Parathyroid adenoma (tissue), 2 donors: Measurements from ENCODE around the gene ZNF277.
A peak's percentile ranks its signal among the peaks of the same experiment; 100 is the strongest.
"Not testable (repeated sequence)": the region's sequence is repeated elsewhere in the genome, so short reads cannot be mapped to it uniquely, and the experiment has no call there.

ENCODE experiments used
- H2AFZ ChIP-seq: fragments of 300-600 bp; sonication (generic); one replicate; pipeline ENCODE4 v1.7.0; 2017; ENCODE audit warnings: antibody characterized with exemption, mild to moderate bottlenecking
- H3K27ac ChIP-seq: fragments of 300-600 bp; sonication (generic); one replicate; pipeline ENCODE4 v1.7.0; 2017
- H3K27me3 ChIP-seq: fragments of 300-600 bp; sonication (generic); one replicate; pipeline ENCODE4 v1.7.0; 2017; ENCODE audit warnings: low read length; ENCODE audit not compliant: control insufficient read depth, insufficient read depth
- H3K36me3 ChIP-seq: fragments of 300-600 bp; sonication (generic); one replicate; pipeline ENCODE4 v1.7.0; 2017; ENCODE audit warnings: low read length; ENCODE audit not compliant: control insufficient read depth, insufficient read depth
- H3K4me1 ChIP-seq: fragments of 300-600 bp; sonication (generic); one replicate; pipeline ENCODE4 v1.7.0; 2017; ENCODE audit warnings: control low read depth
- H3K4me2 ChIP-seq: fragments of 300-600 bp; sonication (generic); one replicate; pipeline ENCODE4 v1.7.0; 2017; ENCODE audit warnings: low read length
- H3K4me3 ChIP-seq: fragments of 300-600 bp; sonication (generic); one replicate; pipeline ENCODE4 v1.7.0; 2017; ENCODE audit warnings: low read depth, low read length
- H3K79me2 ChIP-seq: fragments of 300-600 bp; sonication (generic); one replicate; pipeline ENCODE4 v1.7.0; 2017; ENCODE audit warnings: control low read depth
- H3K9ac ChIP-seq: fragments of 300-600 bp; sonication (generic); one replicate; pipeline ENCODE4 v1.7.0; 2017; ENCODE audit warnings: mild to moderate bottlenecking
- H3K9me3 ChIP-seq: fragments of 300-600 bp; sonication (generic); one replicate; pipeline ENCODE4 v1.7.0; 2017; ENCODE audit warnings: low read length; ENCODE audit not compliant: control insufficient read depth
- CTCF ChIP-seq: fragments of 300-600 bp; sonication (generic); IDR thresholded peaks from one replicate; pipeline ENCODE4 v1.7.0; 2017; ENCODE audit warnings: antibody characterized with exemption, mild to moderate bottlenecking
- donor health status: primary hyperparathyroidism.

ZNF277 gene

DNA sequence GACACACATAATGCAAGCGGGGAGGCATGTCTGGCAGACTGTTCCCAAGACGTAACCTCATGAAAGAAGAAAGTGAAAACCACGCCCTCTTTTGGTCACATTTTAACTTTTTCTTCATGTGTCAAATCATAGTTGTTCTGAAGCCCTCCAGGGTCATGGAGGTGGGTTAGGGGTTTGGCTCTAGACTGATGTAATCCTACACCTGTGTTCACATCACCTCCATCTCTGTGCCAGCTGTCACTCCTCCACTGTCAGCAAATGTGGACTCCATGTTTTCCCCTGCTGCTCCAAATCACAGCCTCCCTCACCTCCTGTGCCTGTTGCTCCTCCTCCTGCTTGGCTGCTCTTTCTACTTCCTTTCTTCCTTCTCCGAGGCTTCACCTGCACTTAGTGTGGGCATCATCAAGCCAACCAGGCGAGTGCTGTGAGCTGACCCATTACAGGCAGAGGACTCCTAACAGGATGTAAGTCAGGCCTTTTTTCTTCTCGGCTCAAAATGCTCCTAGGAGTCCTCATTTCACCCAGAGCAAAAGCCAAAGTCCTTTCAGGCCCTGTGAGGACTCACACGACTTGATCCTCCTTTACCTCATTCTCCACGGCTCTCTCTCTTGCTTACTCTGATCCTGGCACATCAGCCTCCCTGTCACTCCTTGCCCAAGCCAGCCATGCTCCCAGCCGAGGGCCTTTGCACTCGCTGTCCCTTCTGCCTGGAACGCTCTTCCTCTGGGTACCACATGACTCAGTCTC is 177.3 kb downstream of the ZNF277 start:
- no peak overlapping the region for H3K27ac ChIP-seq
- H3K9me3 ChIP-seq = no peaks in the 10 kb centered on the region
- H3K4me1 ChIP-seq = no peaks in the 10 kb centered on the region
- no peaks in the 10 kb centered on the region for H3K36me3 ChIP-seq
- H3K27me3 ChIP-seq = no peaks in the 10 kb centered on the region
- no peaks in the 10 kb centered on the region for H3K79me2 ChIP-seq
- peak overlapping the region; percentile 13 for H2AFZ ChIP-seq
- no peak overlapping the region for H3K9ac ChIP-seq
- no peak overlapping the region for H3K4me2 ChIP-seq
- TF ChIP-seq CTCF = no peak
- H3K4me3 ChIP-seq = no peak overlapping the region

DNA sequence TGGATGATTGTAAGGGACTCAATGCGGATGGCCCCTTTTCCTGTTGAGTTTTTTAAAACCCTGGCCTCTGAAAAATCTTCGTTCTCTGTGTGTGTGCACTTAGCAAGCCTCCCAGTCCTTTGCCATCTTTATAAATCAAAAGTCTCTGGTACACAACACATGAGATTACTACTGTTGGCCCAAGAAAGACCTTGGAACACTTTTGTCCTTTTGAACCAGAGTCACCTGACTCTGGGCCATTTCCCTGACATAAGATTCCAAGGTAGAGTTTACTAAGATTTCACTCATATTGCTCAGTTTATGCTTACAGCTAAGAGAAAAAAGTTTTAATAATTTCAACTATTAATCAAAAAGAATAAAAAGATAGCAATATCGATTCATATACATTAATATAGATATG is 179.0 kb downstream of the ZNF277 start:
- TF ChIP-seq CTCF = no peak
- Histone ChIP-seq H3K9ac (no peak overlapping the region), H2AFZ (no peak overlapping the region), H3K4me3 (no peak overlapping the region), H3K27me3 (no peaks in the 10 kb centered on the region), H3K27ac (no peak overlapping the region), H3K4me2 (no peak overlapping the region), H3K36me3 (no peaks in the 10 kb centered on the region), H3K4me1 (no peaks in the 10 kb centered on the region), H3K79me2 (no peaks in the 10 kb centered on the region), H3K9me3 (no peaks in the 10 kb centered on the region)

DNA sequence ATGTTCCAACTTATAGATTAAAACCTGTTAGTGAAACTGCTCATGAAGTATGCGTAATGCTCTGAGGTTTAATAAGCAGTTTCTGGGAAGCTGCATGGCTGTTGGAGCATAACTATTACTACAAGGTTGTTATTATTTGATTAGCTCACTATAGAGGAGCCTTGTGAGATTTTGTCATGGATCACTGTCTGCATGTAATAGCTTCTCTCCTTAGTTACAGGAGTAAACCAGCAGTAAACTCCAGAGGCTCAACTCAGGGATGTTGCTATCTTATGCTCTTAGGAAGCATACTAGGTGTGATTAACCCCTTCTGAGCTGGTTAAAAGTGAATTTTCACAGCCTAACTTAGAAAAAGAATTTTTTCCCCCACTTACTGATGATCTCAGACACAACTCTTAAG is 180.1 kb downstream of the ZNF277 start:
- Histone ChIP-seq H3K79me2 (no peaks in the 10 kb centered on the region), H3K27ac (no peak overlapping the region), H3K4me1 (no peaks in the 10 kb centered on the region), H3K9ac (no peak overlapping the region), H3K27me3 (no peaks in the 10 kb centered on the region), H3K9me3 (no peaks in the 10 kb centered on the region), H3K4me3 (no peak overlapping the region), H3K36me3 (no peaks in the 10 kb centered on the region), H3K4me2 (no peak overlapping the region), H2AFZ (no peak overlapping the region)
- no peak for TF ChIP-seq CTCF

GRCh38 chr7:112390167-112390566 is 183.7 kb downstream of the ZNF277 start:
- Histone ChIP-seq H3K4me3 (no peak overlapping the region), H3K4me1 (no peaks in the 10 kb centered on the region), H3K4me2 (no peak overlapping the region), H3K9ac (no peak overlapping the region), H3K36me3 (no peaks in the 10 kb centered on the region), H3K27me3 (no peaks in the 10 kb centered on the region), H3K27ac (no peak overlapping the region), H3K79me2 (no peaks in the 10 kb centered on the region), H2AFZ (peak overlapping the region; percentile 71), H3K9me3 (no peaks in the 10 kb centered on the region)
- TF ChIP-seq CTCF = no peak

- H3K4me1 ChIP-seq, H3K9me3 ChIP-seq, H3K9ac ChIP-seq: not testable (repeated sequence)
These were observed 184.8 kb downstream of the ZNF277 start for GRCh38 chr7:112391079-112391821.

GRCh38 chr7:112391841-112392286 is 185.4 kb downstream of the ZNF277 start:
- Histone ChIP-seq H2AFZ (peak overlapping the region; percentile 81), H3K4me2 (peak overlapping the region; percentile 85), H3K27ac (peak overlapping the region; percentile 67), H3K4me3 (peak overlapping the region; percentile 56)
- H3K4me1 ChIP-seq, H3K27me3 ChIP-seq, H3K9me3 ChIP-seq, H3K36me3 ChIP-seq, H3K79me2 ChIP-seq, H3K9ac ChIP-seq: not testable (repeated sequence)

More at GRCh38 chr7:112391079-112391821, 184.8 kb downstream of the ZNF277 start:
- peak overlapping the region; percentile 56 for H3K4me3 ChIP-seq
- peak overlapping the region; percentile 71 for H2AFZ ChIP-seq
- H3K79me2 ChIP-seq, H3K36me3 ChIP-seq, H3K27me3 ChIP-seq: not testable (repeated sequence)
- H3K27ac ChIP-seq = peak overlapping the region; percentile 26
- H3K4me2 ChIP-seq = peak overlapping the region; percentile 51
